CD4-positive, alpha-beta T cell treated with Interleukin-15 for 4 hours (primary cell): ENCODE results near the gene PRDM12.

ENCODE experiments used
- DNase-seq: peaks from one replicate; pipeline ENCODE4 v3.0.0-alpha.2; 2020; ENCODE audit warnings: low spot score

Gene PRDM12

DNA sequence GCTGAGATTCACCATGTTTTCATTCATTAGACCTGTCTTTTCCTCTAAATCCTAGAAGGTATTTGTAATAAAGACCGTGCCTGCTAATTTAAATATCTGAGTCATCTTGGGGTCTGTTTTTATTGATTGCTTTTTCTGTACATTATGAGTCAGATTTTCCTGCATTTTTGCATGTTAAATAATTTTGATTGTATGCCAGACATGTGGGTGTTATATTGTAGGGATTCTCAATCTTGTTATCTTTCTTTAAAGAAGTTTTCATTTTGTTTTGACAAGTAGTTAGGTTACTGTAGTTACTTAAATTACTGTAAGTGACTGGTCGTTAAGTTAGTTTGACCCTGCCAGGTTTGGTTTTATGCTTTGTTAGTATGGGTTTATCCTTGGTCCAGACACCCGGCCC, 64.3 kb downstream of the PRDM12 start:
- no peak for DNase-seq

- no peak for DNase-seq
Observed at GRCh38 chr9:130729145-130729544, 64.8 kb downstream of the PRDM12 start.

DNA sequence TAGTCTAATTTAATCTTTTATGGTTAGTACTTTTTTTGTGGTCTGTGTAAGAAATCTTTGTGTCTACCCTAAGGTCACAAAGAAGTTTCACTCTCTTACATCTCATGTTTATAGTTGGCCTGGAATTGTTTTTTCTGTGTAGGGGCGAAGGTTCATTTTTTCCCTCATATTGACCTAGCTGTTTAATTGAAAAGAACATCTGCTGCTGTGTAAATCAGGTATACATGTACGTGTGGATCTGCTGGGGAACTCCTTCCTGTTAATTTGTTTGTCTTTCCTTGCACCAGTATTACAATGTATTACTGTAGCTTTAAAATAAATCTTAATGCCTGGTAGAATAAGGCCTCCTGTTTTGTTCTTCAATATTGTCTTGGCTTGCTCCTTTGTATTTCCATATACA, 67.0 kb downstream of the PRDM12 start:
- DNase-seq, result no peak

DNA sequence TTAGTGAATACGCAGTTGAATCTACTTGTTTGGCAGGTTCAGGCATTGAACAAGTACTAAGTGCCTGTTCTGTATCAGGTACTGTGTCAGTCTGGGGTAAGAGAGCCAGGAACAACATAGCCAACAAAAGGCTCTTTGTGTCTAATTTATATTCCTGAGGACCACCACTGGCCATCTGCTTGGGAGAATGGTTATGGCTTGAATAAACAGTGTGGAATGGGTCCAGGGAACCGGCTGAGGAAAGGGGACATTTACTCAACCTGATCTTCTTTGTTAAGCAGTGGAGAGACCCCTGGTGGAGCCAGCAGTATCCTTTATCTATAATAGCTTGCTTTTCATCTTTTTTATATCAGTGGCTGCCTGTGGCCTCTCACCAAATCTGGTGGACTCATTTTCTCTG, 67.7 kb downstream of the PRDM12 start:
- DNase-seq, result no peak
